Left renal cortex interstitium (tissue), 4 donors: ENCODE results near the gene THSD4. TPM values are rescaled to one million over a fixed set of nuclear protein-coding genes. Genes with fewer than 3 reads are reported as not detected.
"Not testable (repeated sequence)": the region's sequence is repeated elsewhere in the genome, so short reads cannot be mapped to it uniquely, and the experiment has no call there.

ENCODE experiments used
- DNase-seq, 4 donors: peaks; one replicate each; pipeline ENCODE4 v3.0.0-alpha.2; 2013; ENCODE audit warnings: low read depth in 4 of 4, low spot score in 2 of 4, missing footprints in 1 of 4
- polyA plus RNA-seq, 4 donors: library from polyadenylated mRNA; unstranded; fragments of 120-200 nt; gene quantifications; one replicate each; pipeline ENCODE4 v1.2.1, GENCODE V29; 2013; ENCODE audit not compliant: insufficient read length in 4 of 4

The THSD4 gene
- polyA plus RNA-seq, 4 donors = 30.0 to 48.5 (median 35.9) TPM

DNA sequence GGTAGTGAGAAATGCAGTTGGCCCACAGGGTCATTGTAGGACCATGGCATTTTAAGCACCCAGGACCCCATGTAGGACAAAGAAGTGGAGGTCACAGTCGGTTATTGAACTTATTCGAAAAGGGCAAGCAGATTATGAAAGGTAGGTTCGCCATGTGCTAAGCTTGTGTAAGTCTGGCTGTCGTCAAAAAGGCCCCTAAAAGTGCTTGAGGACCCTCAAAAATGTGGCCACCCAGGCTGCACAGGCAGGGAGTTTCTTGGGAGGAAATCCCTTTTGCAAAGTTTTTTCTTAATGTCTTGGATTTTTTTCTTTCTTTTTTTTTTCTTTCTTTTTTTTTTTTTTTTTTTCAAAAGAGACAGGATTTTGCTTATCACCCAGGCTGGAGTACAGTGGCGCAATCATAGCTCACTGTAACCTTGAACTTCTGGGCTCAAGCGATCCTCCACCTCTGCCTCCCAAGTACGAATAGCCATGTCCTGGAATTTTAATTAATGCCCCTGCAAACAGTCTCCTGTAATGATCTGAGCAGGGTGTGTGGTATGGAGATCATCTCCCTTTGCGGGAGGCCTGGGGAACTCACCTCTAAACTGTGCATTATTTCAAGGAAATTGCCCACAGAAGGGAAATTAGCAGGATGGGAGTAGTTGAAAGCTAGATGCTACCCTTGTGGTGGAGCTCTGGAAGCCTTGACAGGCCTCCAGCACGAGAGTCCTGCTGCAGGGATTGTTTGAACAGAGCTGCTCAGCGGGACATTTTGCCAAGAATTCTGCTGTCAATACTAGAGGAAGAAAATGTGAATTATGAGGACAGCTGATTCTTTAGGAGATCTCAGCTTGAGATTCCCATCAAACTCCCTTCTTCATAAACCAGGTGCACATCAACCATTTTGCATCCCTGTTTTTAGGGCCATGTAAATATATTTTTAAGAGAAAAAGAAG, 28.4 kb downstream of the THSD4 start:
- no peak for DNase-seq

GRCh38 chr15:71145648-71146047, 30.4 kb downstream of the THSD4 start:
- DNase-seq = no peak

GRCh38 chr15:71146580-71146982, 31.3 kb downstream of the THSD4 start:
- DNase-seq = no peak

- DNase-seq = no peak
Measured at GRCh38 chr15:71148048-71148447, 32.8 kb downstream of the THSD4 start.

DNA sequence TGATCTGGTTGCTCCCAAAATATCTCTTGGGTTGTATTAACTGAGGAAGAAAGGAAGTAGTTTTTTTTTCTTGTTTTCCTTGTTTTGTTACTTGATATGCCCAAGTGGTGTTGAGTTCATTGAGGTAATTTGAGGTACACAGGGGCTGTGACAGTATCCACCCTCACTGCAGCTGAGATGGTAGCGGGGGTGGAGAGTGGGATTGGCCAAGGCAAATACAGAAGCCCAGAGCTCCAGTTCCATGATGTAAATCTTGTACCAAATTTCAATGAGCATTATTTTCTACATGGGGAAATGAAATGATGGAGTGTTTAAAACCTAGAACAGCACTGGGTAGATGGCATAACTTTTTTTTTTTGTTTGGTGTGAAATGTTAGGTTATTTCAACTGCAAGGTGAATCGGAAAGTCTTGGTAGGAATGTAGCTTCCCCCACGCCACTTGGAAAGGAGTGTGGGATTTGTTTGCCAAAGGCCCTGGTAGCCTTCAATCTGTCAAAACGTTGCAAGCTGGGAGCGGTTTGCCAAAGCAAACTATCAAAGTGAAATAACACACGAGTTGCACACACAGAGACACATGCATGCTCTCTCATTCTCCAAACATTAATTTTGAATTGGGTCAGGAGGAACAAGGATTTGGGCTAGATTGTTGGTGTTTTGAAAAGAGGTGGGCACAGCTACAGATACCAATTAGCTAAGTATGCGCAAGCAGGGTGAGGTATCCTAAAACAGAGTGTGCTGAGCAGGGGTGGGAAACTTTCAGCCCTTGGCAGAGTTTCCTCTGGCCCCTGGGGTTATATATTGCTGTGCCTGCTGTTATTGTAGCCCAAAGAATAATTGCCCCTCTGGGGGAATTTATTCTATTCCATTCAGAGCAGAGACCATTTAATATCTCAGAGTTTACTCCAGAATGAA, 34.6 kb downstream of the THSD4 start:
- DNase-seq = peak in 1 of 4 donors; percentile 29

- DNase-seq = no peak
Measured at GRCh38 chr15:71151081-71151480, 35.8 kb downstream of the THSD4 start.

GRCh38 chr15:71152542-71152941, 37.3 kb downstream of the THSD4 start:
- DNase-seq = no peak

GRCh38 chr15:71153823-71154524, 38.7 kb downstream of the THSD4 start:
- DNase-seq = no peak

DNA sequence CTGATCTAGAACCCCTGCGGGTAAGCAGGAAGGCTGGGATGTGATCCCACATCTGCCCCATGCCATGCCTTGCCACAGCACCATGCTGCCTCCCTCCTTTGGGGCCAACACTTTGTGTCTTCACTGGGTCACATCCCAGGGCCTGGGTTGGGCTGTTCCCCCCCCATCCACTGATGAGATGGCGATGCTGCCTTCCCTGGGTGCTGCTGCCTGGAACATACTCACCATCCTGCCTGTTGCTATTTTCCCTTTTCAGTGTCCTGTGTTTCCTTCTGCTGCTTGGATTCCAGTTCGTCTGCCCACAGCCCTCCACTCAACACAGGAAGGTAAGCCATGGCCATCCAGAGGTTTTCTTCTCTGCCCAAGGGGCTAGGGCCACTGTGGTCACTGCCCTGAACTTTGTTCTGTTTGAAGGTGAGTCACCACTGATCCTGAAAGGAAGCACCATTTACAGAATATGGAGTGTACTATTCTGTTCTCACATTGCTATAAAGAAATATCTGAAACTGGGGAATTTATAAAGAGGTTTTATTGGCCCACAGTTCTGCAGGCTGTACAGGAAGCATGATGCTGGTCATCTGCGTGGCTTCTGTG, 39.4 kb downstream of the THSD4 start:
- no peak for DNase-seq

DNA sequence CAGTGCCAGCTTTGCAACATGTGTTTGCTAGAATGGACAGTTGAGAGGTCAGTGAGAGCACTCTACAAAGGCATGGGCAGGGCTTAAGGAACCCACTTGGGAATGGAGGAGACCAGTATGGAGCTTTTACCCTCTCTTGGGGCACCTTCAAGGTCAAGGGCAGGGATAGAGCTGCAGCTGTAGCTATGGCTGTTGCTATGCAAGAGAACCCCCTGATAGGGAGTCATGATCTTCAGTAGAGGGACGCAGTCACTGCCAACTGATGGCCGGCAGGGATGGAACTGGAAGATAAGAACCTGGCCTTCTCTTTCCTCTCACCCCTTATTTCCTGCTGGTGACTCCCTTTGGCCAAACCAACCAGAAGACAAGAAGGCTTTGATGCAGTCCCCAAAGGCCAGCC, 40.3 kb downstream of the THSD4 start:
- DNase-seq = no peak

- no peak for DNase-seq
Measured at GRCh38 chr15:71160976-71161375, 45.7 kb downstream of the THSD4 start.

DNA sequence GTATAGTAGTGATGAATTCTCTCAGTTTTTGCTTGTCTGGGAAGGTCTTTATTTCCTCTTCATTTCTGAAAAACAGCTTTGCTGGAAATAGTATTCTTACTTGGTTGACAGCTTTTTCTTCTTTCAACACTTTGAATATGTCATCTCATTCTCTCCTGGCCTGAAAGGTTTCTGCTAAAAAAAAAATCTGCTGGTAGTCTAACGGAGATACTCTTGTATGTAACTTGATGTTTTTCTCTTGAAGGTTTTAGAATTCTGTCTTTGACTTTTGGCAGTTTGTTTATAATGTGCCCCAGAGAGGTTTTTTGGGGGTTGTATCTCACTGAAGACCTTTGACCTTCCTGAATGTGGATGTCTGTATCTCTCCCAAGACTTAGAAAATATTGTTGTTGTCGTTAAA, 47.0 kb downstream of the THSD4 start:
- DNase-seq = no peak

DNA sequence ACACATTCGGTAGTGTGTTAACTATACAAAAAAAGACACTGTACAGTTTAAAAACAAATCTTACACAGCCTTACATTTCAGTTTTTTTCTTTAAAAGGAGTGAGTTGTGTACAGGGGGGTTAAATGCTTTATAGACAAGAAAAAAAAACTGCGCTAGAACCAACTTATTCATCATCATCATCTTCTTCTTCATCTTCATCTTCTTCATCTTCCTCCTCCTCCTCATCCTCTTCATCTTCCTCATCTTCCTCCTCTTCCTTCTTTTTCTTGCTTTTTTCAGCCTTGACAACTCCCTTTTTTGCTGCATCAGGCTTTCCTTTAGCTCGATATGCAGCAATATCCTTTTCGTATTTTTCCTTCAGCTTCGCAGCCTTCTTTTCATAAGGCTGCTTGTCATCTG, 49.3 kb downstream of the THSD4 start:
- not testable (repeated sequence) for DNase-seq

DNA sequence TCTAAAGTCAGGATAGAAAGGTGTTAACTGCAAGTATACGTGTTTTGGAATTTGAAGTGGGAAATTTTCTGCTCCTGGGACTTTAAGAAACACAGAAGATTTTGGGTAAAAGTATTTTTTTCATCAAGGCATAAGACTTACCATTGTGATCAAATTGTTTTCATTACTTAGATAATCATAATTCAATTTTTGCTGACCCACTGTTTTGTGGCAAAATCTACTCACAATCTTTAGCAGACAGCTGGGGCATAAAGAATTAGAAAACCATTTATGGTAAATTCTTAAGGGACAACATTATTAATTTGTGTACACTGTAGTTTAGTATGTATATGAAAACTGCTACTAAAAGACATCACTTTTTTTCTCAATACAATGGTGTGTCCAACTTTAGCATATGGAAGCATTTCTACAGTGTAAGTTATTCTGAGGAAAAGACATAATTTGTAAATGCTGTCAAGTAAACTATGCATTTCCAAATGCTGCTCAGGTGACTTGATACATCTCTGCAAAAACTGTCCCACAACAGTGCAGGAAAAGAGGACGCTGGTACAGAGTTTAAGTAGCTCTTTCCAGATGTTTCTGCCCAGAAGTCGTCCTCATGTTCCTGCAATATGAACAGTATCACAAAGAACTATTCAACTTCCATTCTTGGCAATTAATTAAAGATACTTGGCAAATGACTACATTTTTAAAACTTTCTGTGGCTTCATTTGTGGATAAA, 52.3 kb downstream of the THSD4 start:
- DNase-seq = no peak

- no peak for DNase-seq
Measured at GRCh38 chr15:71168166-71168834, 53.0 kb downstream of the THSD4 start.

DNA sequence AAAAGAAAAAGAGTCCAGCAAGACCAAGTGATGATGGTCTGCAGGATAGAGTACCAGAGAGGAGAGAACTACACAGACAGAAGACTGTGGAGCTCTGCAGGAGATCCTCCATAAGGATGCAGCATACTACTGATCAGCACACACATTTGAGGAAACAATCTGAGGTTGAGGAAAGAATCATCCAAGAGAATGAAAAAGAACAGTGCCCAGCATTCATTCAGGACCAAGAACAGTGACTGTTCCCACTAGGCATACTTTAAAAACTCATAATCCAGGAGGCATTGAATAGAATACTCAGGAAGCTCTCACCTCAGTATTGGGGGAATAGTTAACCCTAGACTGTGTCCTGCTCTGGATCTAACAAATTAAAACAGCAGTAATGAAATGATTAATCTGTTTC, 54.9 kb downstream of the THSD4 start:
- no peak for DNase-seq

DNA sequence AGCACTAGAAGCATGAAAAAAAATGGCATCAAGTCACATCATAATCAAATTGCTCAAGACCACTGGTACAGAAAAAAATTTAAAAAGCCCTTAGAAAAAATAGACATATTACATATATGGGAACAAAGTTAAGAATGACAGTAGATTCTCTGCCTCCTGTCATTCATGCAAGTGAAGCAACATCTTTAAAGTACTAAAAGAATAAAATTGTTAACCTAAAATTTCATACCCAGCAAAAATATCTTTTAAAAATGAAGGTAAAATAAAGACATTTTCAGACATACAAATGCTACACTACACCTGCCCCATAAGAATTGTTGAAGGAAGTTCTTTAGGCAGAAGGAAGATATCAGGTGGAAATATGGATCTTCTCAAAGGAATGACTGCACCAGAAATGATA, 55.9 kb downstream of the THSD4 start:
- DNase-seq = no peak

DNA sequence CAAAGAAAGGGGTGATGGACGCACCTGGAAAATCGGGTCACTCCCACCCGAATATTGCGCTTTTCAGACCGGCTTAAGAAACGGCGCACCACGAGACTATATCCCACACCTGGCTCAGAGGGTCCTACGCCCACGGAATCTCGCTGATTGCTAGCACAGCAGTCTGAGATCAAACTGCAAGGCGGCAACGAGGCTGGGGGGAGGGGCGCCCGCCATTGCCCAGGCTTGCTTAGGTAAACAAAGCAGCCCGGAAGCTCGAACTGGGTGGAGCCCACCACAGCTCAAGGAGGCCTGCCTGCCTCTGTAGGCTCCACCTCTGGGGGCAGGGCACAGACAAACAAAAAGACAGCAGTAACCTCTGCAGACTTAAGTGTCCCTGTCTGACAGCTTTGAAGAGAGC, 59.1 kb downstream of the THSD4 start:
- not testable (repeated sequence) for DNase-seq
